Neural cell (in vitro differentiated cells): ENCODE data around the gene OR4D11. TPM values are rescaled to one million over a fixed set of nuclear protein-coding genes. Genes with fewer than 3 reads are reported as not detected.

Source experiments
- H2AFZ ChIP-seq: fragments of 200-600, 300-800 bp; sonication (generic), shearing (Covaris generic); 2 replicates; pipeline ENCODE4 v1.6.0; 2014; ENCODE audit warnings: low read depth, mild to moderate bottlenecking, antibody characterized with exemption, low read length, moderate library complexity
- H3F3A ChIP-seq: fragments of 200-600 bp; shearing (Covaris generic); 2 replicates; pipeline ENCODE4 v1.6.1; 2016; ENCODE audit warnings: mild to moderate bottlenecking, moderate library complexity, mixed read lengths, antibody characterized with exemption, low read length; ENCODE audit not compliant: insufficient read depth, poor library complexity, severe bottlenecking
- H3K27ac ChIP-seq: fragments of 200-600, 300-800 bp; sonication (generic), shearing (Covaris generic); 2 replicates; pipeline ENCODE4 v1.5.1; 2014; ENCODE audit warnings: mild to moderate bottlenecking, low read length, moderate library complexity
- H3K27me3 ChIP-seq: fragments of 300-800, 200-600 bp; sonication (generic), shearing (Covaris generic); 2 replicates; pipeline ENCODE4 v1.6.0; 2014; ENCODE audit warnings: mild to moderate bottlenecking, low read depth, low read length, moderate library complexity; ENCODE audit not compliant: insufficient read depth
- H3K36me3 ChIP-seq: fragments of 300-800, 200-600 bp; sonication (generic), shearing (Covaris generic); 2 replicates; pipeline ENCODE4 v1.5.1; 2014; ENCODE audit warnings: mild to moderate bottlenecking, antibody characterized with exemption, low read length, moderate library complexity; ENCODE audit not compliant: insufficient read depth
- H3K4me2 ChIP-seq: fragments of 300-800, 200-600 bp; sonication (generic), shearing (Covaris generic); 2 replicates; pipeline ENCODE4 v1.6.0; 2014; ENCODE audit warnings: mild to moderate bottlenecking, low read length
- H3K4me3 ChIP-seq: fragments of 300-800, 200-600 bp; sonication (generic), shearing (Covaris generic); 2 replicates; pipeline ENCODE4 v1.5.1; 2014; ENCODE audit warnings: mild to moderate bottlenecking, low read length, moderate library complexity
- H3K79me2 ChIP-seq: fragments of 200-600 bp; shearing (Covaris generic); replicated peaks from 2 replicates; pipeline ENCODE4 v1.6.0; 2014; ENCODE audit warnings: mild to moderate bottlenecking, low read length, moderate library complexity; ENCODE audit not compliant: insufficient read depth
- H3K9ac ChIP-seq: fragments of 300-800, 200-600 bp; sonication (generic), shearing (Covaris generic); 2 replicates; pipeline ENCODE4 v1.6.1; 2016; ENCODE audit warnings: mild to moderate bottlenecking, low read length, mixed read lengths
- H3K9me2 ChIP-seq: fragments of 200-600 bp; shearing (Covaris generic); 2 replicates; pipeline ENCODE4 v1.6.1; 2016; ENCODE audit warnings: mild to moderate bottlenecking, low read length, mixed read lengths; ENCODE audit not compliant: insufficient read depth
- H3K9me3 ChIP-seq: fragments of 200-600, 300-800 bp; sonication (generic), shearing (Covaris generic); 2 replicates; pipeline ENCODE4 v1.6.1; 2016; ENCODE audit warnings: mild to moderate bottlenecking, mixed run types, low read length, moderate library complexity, mixed read lengths
- H4K20me1 ChIP-seq: fragments of 200-600 bp; shearing (Covaris generic); 2 replicates; pipeline ENCODE4 v1.6.1; 2016; ENCODE audit warnings: mild to moderate bottlenecking, mixed run types; ENCODE audit not compliant: insufficient read depth
- CTCF ChIP-seq: fragments of 450-650 bp; IDR thresholded peaks from 2 replicates; pipeline ENCODE4 v1.5.1; 2014; ENCODE audit warnings: antibody characterized with exemption, mild to moderate bottlenecking, moderate library complexity; ENCODE audit not compliant: poor library complexity, severe bottlenecking
- EP300 ChIP-seq: fragments of 450-650 bp; conservative IDR thresholded peaks from 2 replicates; pipeline ENCODE4 v1.6.1; 2014; ENCODE audit warnings: antibody characterized with exemption, mild to moderate bottlenecking, moderate library complexity; ENCODE audit not compliant: poor library complexity, severe bottlenecking
- EZH2 ChIP-seq: fragments of 200-600, 300-800 bp; shearing (Covaris generic), sonication (generic); IDR thresholded peaks from 2 replicates; pipeline ENCODE4 v1.6.1; 2014; ENCODE audit warnings: antibody characterized with exemption, low read length, borderline replicate concordance, mild to moderate bottlenecking; ENCODE audit not compliant: insufficient read depth, poor library complexity, severe bottlenecking
- MXI1 ChIP-seq: fragments of 450-650 bp; conservative IDR thresholded peaks from 2 replicates; pipeline ENCODE4 v1.6.1; 2014; ENCODE audit warnings: antibody characterized with exemption, mild to moderate bottlenecking; ENCODE audit not compliant: poor library complexity, severe bottlenecking
- POLR2AphosphoS5 ChIP-seq: IDR thresholded peaks from 2 replicates; pipeline ENCODE4 v1.6.1; 2012
- RAD21 ChIP-seq: fragments of 450-650 bp; conservative IDR thresholded peaks from 2 replicates; pipeline ENCODE4 v1.6.1; 2014; ENCODE audit warnings: antibody characterized with exemption, mild to moderate bottlenecking, moderate library complexity
- REST ChIP-seq: IDR thresholded peaks from 2 replicates; pipeline ENCODE4 v1.6.1; 2012; ENCODE audit warnings: borderline replicate concordance
- SMC3 ChIP-seq: fragments of 450-650 bp; conservative IDR thresholded peaks from 2 replicates; pipeline ENCODE4 v1.6.1; 2014; ENCODE audit warnings: antibody characterized with exemption, mild to moderate bottlenecking, moderate library complexity; ENCODE audit not compliant: poor library complexity
- TAF1 ChIP-seq: IDR thresholded peaks from 2 replicates; pipeline ENCODE4 v1.6.1; 2012; ENCODE audit warnings: low read depth
- polyA plus RNA-seq: library from polyadenylated mRNA; depleted of rRNA; stranded (reverse); fragments of >200 nt; gene quantifications from 2 replicates; pipeline ENCODE4 v1.2.3, GENCODE V29; 2014

OR4D11 gene
- polyA plus RNA-seq, 1 donor from 2014 or later, result not detected

- H3K4me3 ChIP-seq, result no peak overlapping the region
- no peaks in the 10 kb centered on the region for H3K36me3 ChIP-seq
- H2AFZ ChIP-seq, result no peak overlapping the region
- no peak overlapping the region for H3K9ac ChIP-seq
- H3F3A ChIP-seq, result no peaks in the 10 kb centered on the region
- H3K9me2 ChIP-seq, result no peaks in the 10 kb centered on the region
- no peak overlapping the region for H3K27ac ChIP-seq
- H3K79me2 ChIP-seq, result no peaks in the 10 kb centered on the region
- H4K20me1 ChIP-seq, result no peaks in the 10 kb centered on the region
- no peaks in the 10 kb centered on the region for H3K27me3 ChIP-seq
- TF ChIP-seq POLR2AphosphoS5 (no peak), RAD21 (no peak), EZH2 (no peak), EP300 (no peak), TAF1 (no peak), CTCF (no peak), SMC3 (no peak), MXI1 (no peak), REST (no peak)
- H3K9me3 ChIP-seq, result no peaks in the 10 kb centered on the region
- H3K4me2 ChIP-seq, result no peak overlapping the region
These were observed 17.4 kb downstream of the OR4D11 start for GRCh38 chr11:59520741-59521140.

GRCh38 chr11:59523541-59523940 is 20.2 kb downstream of the OR4D11 start:
- TF ChIP-seq CTCF (no peak), MXI1 (no peak), SMC3 (no peak), EZH2 (no peak), RAD21 (no peak), TAF1 (no peak), EP300 (no peak), POLR2AphosphoS5 (no peak), REST (no peak)
- Histone ChIP-seq H3K79me2 (no peaks in the 10 kb centered on the region), H4K20me1 (no peaks in the 10 kb centered on the region), H2AFZ (no peak overlapping the region), H3K9me2 (no peaks in the 10 kb centered on the region), H3K27me3 (no peaks in the 10 kb centered on the region), H3K4me3 (no peak overlapping the region), H3K9ac (no peak overlapping the region), H3K4me2 (no peak overlapping the region), H3K36me3 (no peaks in the 10 kb centered on the region), H3K27ac (no peak overlapping the region), H3F3A (no peaks in the 10 kb centered on the region), H3K9me3 (no peaks in the 10 kb centered on the region)
